HG02759 (cell line): ENCODE measurements around the gene ADCY7.

Experiments used
- ATAC-seq: cut with Tn5 transposase; IDR thresholded peaks from one replicate; pipeline ENCODE4 v1.9.1; 2021; ENCODE audit warnings: mild to moderate bottlenecking, moderate library complexity; ENCODE audit not compliant: unreplicated experiment

The ADCY7 gene

DNA sequence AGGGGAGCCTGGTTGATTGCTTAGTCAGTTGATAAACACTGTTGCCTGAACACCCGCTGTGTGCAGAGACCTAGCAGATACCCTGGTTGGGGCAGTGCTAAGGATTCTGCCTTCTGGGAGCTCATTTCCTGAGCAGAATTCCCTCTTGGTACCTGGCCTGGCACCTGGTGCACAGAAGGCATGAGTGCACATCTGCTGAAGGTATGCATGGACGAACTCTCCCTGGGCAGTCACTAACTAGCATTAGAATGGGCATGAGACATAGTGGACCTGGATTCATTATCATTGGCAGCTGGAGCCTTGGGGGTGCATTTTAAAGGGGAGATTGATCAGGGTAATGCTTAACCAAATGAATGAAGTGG is 13.1 kb downstream of the ADCY7 start:
- ATAC-seq: no peak

DNA sequence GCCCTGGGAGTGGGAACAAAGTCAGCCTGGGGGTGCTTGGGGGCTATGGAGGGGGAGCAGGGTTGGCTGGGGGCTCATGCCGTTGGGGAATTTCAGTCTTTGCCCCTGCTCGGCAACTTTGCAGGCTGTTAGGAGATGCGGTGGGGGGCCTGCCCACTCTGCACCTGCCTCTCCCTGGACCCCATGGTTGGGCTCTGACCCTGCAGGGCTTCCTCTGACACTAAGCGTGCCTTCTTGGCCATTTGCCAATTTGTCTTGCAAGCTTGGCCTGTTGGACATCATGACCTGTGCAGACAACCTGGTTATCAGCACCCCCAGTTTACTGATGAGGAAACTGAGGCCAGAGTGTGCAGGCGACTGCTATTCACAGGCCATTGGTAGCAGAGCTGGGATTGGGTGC is 14.6 kb downstream of the ADCY7 start:
- no peak for ATAC-seq

- ATAC-seq: no peak
Observed at GRCh38 chr16:50281391-50282009, 15.1 kb downstream of the ADCY7 start.

DNA sequence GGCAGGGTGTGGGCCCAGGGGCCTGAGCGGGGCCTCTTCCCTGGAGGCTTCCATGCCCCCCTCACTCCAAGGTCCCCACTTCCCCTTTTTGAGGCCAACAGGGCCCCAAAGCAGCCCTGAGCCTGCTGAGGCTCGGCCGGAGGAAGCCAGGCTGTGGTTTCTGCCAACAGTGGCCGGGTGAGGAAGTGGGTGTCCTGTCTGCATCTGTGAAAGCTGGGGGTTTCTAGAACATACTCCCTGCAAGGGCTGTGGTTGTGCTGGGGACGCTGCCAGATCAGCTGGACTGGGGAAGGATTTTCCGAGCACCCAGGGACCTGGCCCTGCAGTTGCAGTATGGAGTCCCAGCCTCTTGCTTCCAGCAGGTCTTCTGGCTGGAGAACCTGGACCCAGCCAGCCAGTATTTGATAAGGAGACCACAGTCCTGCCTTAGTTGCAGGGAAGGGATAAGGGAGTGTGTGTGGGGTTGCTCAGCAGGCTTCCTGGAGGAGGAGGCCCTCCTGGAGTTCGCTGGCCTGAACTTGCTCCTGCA is 15.7 kb downstream of the ADCY7 start:
- ATAC-seq: peak; percentile 90

- no peak for ATAC-seq
Observed at GRCh38 chr16:50282955-50283631, 16.7 kb downstream of the ADCY7 start.

DNA sequence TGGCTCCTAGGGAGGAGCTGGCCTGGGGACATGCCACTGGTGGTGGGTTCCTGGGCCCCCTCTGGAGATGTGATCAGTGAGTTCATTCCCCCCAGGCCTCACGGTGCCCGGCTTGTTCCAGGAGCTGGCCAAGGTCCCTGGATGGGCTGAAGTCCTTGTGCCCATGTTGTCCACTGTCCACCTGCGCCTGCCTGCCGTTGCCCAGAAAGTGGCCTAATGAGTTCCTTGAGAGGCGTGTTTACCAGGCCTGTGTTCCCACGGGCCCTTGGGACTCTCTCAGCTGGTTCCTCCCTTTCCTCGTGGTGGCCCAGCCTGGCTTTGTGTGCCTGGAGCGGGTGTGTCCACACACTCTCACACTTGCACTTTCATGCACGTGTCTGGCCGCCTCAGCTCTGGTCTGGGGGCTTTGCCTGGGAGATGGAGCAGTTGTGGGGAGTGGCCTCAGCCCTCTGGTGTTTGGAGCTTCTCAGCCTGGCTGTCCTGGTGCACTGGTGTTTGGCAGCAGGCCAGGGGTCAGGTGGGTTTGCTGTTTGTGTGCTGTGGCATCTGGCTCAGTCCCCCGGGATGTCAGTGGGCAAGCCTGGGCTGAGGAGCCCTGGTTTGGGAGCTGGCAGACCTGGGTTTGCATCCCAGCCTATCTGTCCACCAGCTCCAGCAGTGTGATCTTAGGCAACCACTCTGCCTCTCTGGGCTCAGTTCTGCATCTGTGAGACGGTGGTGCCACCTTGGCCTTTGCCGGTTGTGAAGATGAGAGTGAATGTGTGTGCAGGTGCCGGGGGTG is 18.0 kb downstream of the ADCY7 start:
- ATAC-seq: no peak

GRCh38 chr16:50285406-50286003 is 19.2 kb downstream of the ADCY7 start:
- no peak for ATAC-seq

DNA sequence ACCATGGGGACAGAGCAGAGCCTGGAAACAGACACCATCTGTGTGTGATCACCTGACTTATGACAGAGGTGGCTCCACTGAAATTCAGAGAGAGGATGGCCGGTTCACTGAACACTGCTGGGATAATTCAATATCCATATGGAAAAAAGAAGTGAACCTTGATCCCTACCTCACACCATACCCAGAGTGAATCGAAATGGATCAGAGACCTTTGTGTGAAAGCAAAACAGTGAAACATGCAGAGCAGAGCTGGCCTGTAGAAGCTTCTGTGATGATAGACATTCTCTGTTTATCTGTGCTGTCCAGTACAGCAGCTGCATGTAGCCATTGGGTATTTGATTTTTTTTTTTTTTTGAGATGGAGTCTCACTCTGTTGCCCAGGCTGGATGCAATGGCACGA is 20.3 kb downstream of the ADCY7 start:
- ATAC-seq: no peak

- ATAC-seq: no peak
Observed at GRCh38 chr16:50288026-50288425, 21.7 kb downstream of the ADCY7 start.

GRCh38 chr16:50288920-50289319 is 22.6 kb downstream of the ADCY7 start:
- ATAC-seq: no peak

DNA sequence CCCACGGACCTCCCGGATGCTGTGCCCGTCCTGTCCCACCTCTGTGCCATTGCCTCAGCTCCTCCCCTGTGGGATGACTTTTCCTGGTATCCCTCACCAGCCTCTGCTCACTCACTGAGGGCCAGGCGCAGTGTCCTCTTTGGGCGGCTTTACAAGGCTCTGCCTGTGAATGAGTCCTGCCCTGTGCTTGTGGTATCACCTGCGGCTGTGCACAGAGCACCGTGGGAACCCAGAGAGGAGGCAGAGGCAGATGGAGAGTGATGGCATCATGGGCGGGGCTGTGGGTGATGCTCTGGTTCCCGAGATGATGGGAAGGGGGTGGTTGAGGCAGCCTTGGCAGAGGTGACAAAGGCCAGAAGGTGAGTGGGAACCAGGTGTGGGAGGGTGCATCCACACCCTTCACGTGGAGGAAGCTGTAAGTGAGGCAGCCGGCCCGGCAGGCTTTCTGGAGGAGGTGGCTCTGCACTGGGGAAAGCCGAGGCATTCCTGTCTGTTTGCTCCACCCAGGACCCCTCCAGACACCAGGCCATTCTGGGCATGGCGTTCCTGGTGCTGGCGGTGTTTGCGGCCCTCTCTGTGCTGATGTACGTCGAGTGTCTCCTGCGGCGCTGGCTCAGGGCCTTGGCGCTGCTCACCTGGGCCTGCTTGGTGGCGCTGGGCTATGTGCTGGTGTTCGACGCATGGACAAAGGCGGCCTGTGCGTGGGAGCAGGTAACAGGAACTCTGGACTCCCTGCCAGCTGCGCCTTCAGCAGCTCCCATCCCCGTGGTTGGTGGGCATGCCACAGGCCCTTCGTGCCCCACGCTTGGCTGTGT is 23.8 kb downstream of the ADCY7 start:
- no peak for ATAC-seq

- ATAC-seq: no peak
Observed at GRCh38 chr16:50290856-50291255, 24.5 kb downstream of the ADCY7 start.

GRCh38 chr16:50291719-50292565 is 25.6 kb downstream of the ADCY7 start:
- ATAC-seq: no peak

- ATAC-seq: no peak
Observed at GRCh38 chr16:50292566-50292948, 26.2 kb downstream of the ADCY7 start.

GRCh38 chr16:50293041-50293783 is 26.9 kb downstream of the ADCY7 start:
- ATAC-seq: no peak

DNA sequence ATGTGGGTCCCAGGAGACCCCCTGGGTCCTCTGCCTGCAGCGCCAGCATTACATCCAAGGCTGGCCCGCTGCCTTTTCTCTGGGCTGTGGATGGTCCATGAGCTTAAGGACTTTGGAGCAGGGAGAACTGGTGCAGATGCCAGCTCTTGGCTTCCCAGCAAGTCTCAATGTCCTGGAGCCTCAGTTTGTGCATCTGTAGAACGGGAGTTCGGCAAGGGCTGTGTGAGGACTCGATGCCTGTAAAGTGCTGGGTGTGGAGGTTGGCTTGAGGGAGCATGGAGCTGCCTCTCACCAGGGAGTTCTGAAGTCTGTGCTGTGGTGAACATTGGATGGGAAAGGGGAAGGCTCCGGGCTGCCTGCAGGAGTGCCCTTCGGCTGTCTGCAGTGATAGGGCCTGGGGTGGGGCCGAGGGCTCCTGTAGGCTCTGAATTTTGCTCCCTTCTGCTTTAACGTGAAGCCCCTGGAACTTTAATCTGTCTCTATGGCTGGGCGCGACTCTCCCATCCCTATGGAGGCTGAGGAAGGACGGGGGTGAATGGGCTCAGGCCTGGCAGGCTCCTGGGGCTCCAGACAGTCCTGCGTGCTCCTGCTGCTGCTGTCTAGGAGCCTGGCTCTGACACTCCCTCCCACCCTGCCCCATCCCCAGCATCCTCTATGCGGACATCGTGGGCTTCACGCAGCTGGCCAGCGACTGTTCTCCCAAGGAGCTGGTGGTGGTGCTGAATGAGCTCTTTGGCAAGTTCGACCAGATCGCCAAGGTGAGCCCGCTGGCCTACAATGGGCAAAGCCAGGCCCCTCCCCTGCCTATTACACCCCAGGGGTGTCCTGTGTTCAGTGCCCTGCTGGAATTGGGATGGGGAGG is 27.9 kb downstream of the ADCY7 start:
- ATAC-seq: no peak

GRCh38 chr16:50294955-50295354 is 28.6 kb downstream of the ADCY7 start:
- ATAC-seq: no peak

GRCh38 chr16:50295541-50296132 is 29.3 kb downstream of the ADCY7 start:
- ATAC-seq: no peak
